Thyroid gland (tissue), 4 donors: ENCODE data around the gene TMEM258. TPM values are rescaled to one million over a fixed set of nuclear protein-coding genes. Genes with fewer than 3 reads are reported as not detected.

ENCODE experiments used
- DNase-seq, 2 donors: peaks; one replicate each; pipeline ENCODE4 v3.0.0-alpha.2; 2019
- H3K27ac ChIP-seq, 3 donors: fragments of 200-600 bp; sonication (generic); 1 replicate in 2 of 3; 2 replicates in 1 of 3; pipeline ENCODE4 v1.5.1; 2016 to 2019; ENCODE audit warnings: mild to moderate bottlenecking in 1 of 3, moderate library complexity in 1 of 3
- H3K27me3 ChIP-seq: fragments of 200-600 bp; sonication (generic); one replicate; pipeline ENCODE4 v1.5.1; 2019
- H3K36me3 ChIP-seq, 2 donors: fragments of 200-600 bp; sonication (generic); one replicate each; pipeline ENCODE4 v1.5.1; 2016 to 2019
- H3K4me1 ChIP-seq, 2 donors: fragments of 200-600 bp; sonication (generic); one replicate each; pipeline ENCODE4 v1.5.1; 2017 to 2019
- H3K4me3 ChIP-seq, 3 donors: fragments of 200-600 bp; sonication (generic); replicated peaks in 1 of 3; 1 replicate in 2 of 3; 2 replicates in 1 of 3; pipeline ENCODE4 v1.5.1; 2016; ENCODE audit warnings: mild to moderate bottlenecking in 1 of 3
- H3K9me3 ChIP-seq: fragments of 200-600 bp; sonication (generic); one replicate; pipeline ENCODE4 v1.5.1; 2017
- POLR2A ChIP-seq, 2 donors: fragments of 450-650 bp; IDR thresholded peaks; one replicate each; pipeline ENCODE4 v1.6.1; 2017; ENCODE audit warnings: antibody characterized with exemption in 2 of 2, mild to moderate bottlenecking in 2 of 2, moderate library complexity in 1 of 2
- WGBS, 2 donors: methylation state at CpG; one replicate each; pipeline ENCODE4 v1.1.5; 2017; 5-methylcytosine and 5-hydroxymethylcytosine counted together
- intact Hi-C: fragments of 100-400 bp; cut with DNase I; formaldehyde crosslinking; loops from one replicate; pipeline ENCODE4 v1.15.1; 2023
- total RNA-seq, 4 donors: library from RNA; depleted of rRNA; stranded (reverse); fragments of >200 nt; gene quantifications; one replicate each; pipeline ENCODE4 v1.2.3, GENCODE V29; 2016
- TF ChIP-seq, protein P1 (sequence below), 6 experiments: fragments of 200-600 bp in 3 of 6; fragments of 450-650 bp in 3 of 6; sonication (generic) in 3 of 6; IDR thresholded peaks; one replicate each; pipeline ENCODE4 v1.5.1; 2016 to 2019; ENCODE audit warnings: antibody characterized with exemption in 6 of 6, mild to moderate bottlenecking in 2 of 6, inconsistent platforms in 1 of 6, moderate library complexity in 1 of 6

TMEM258 gene
- total RNA-seq, 4 donors from 2014 or later = 28.0 to 57.9 (median 48.1) TPM

- Histone ChIP-seq H3K9me3 (no peaks in the 10 kb centered on the region), H3K27me3 (no peaks in the 10 kb centered on the region), H3K36me3 (no peaks in the 10 kb centered on the region), H3K4me1 (peaks cover 5 to 14% of the 10 kb centered on the region in 2 donors), H3K27ac (no peak overlapping the region), H3K4me3 (no peak overlapping the region)
- DNase-seq = no peak
- 95 to 97% methylated on average over 5 of the region's 5 CpGs for WGBS, 2 donors
- TF ChIP-seq, protein P1, sequence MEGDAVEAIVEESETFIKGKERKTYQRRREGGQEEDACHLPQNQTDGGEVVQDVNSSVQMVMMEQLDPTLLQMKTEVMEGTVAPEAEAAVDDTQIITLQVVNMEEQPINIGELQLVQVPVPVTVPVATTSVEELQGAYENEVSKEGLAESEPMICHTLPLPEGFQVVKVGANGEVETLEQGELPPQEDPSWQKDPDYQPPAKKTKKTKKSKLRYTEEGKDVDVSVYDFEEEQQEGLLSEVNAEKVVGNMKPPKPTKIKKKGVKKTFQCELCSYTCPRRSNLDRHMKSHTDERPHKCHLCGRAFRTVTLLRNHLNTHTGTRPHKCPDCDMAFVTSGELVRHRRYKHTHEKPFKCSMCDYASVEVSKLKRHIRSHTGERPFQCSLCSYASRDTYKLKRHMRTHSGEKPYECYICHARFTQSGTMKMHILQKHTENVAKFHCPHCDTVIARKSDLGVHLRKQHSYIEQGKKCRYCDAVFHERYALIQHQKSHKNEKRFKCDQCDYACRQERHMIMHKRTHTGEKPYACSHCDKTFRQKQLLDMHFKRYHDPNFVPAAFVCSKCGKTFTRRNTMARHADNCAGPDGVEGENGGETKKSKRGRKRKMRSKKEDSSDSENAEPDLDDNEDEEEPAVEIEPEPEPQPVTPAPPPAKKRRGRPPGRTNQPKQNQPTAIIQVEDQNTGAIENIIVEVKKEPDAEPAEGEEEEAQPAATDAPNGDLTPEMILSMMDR (IDR thresholded peaks at IDR 0.05) = no peak
- TF ChIP-seq POLR2A (IDR thresholded peaks at IDR 0.05) = no peak
- intact Hi-C loops = no loop called here
These were observed 41.6 kb downstream of the TMEM258 start for GRCh38 chr11:61750631-61751273.

DNA sequence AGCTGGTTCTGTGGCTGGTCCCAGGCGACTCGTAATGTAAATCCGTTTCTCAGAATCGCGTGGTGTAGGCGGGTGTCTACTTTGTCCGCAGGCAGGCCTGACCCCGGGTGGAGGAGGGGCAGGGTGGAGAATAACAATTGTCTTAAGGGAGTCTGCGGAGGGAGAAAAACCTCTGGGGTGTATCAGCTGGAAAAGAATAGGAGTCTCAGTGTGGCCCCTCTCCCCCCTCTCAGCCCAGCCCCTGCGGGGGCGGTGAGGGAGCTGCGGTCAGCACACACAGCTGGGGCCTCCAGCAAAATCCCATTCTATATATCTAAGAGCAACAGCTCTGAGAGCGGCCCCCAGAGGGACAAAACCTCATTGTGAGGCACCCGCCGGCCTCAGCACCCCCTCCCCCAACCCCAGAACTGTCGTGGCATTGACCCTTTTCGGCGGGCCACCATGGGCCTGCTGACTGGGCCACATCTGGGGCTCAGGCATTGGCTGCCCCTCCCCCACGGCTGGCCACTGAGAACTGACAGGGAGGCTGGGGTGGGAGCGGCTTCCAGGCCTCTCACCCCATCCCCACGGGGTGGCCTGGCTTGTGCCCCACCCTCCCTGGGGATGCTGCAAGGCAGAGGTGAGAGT is 42.7 kb downstream of the TMEM258 start:
- no peaks in the 10 kb centered on the region for H3K9me3 ChIP-seq
- WGBS, 2 donors = 57 to 62% methylated on average over 15 to 19 of the region's 21 CpGs
- H3K4me1 ChIP-seq = peaks cover 5 to 14% of the 10 kb centered on the region in 2 donors
- no peaks in the 10 kb centered on the region for H3K36me3 ChIP-seq
- intact Hi-C loops = no loop called here
- TF ChIP-seq POLR2A (IDR thresholded peaks at IDR 0.05) = no peak
- TF ChIP-seq, protein P1 (IDR thresholded peaks at IDR 0.05) = no peak
- H3K4me3 ChIP-seq = no peak overlapping the region
- no peak for DNase-seq
- H3K27ac ChIP-seq = no peak overlapping the region
- no peaks in the 10 kb centered on the region for H3K27me3 ChIP-seq

GRCh38 chr11:61747967-61748285 is 44.5 kb downstream of the TMEM258 start:
- no peaks in the 10 kb centered on the region for H3K27me3 ChIP-seq
- WGBS, 2 donors = 53 to 64% methylated on average over 2 to 3 of the region's 3 CpGs
- no peak overlapping the region for H3K27ac ChIP-seq
- no peak for DNase-seq
- peaks cover 5 to 14% of the 10 kb centered on the region in 2 donors for H3K4me1 ChIP-seq
- TF ChIP-seq POLR2A (IDR thresholded peaks at IDR 0.05) = no peak
- TF ChIP-seq, protein P1 (IDR thresholded peaks at IDR 0.05) = no peak
- no peak overlapping the region for H3K4me3 ChIP-seq
- intact Hi-C loops = no loop called here
- H3K9me3 ChIP-seq = no peaks in the 10 kb centered on the region
- H3K36me3 ChIP-seq = no peaks in the 10 kb centered on the region

GRCh38 chr11:61747192-61747966 is 45.0 kb downstream of the TMEM258 start:
- DNase-seq = peak; percentile 81 to 87
- 60 to 67% methylated on average over 11 to 17 of the region's 19 CpGs for WGBS, 2 donors
- Histone ChIP-seq H3K9me3 (no peaks in the 10 kb centered on the region), H3K36me3 (no peaks in the 10 kb centered on the region), H3K4me1 (peaks cover 5 to 11% of the 10 kb centered on the region in 2 donors), H3K27ac (no peak overlapping the region), H3K4me3 (no peak overlapping the region), H3K27me3 (no peaks in the 10 kb centered on the region)
- TF ChIP-seq, protein P1 (IDR thresholded peaks at IDR 0.05) = peak; percentile 62 to 91 (median 81)
- no peak for TF ChIP-seq POLR2A (IDR thresholded peaks at IDR 0.05)
- intact Hi-C loops = no loop called here
